KBM-7 (cell line): ENCODE data around the gene ALK.

ENCODE experiments used
- DNase-seq: peaks from one replicate; pipeline ENCODE4 v3.0.0-alpha.2; 2015
- in situ Hi-C: fragments of 300-500 bp; cut with MboI; formaldehyde crosslinking; loops from 2 replicates; pipeline ENCODE4 v1.14.3; 2020; ENCODE audit warnings: low sequenced_read_pairs, low pct_unique_long_range_greater_than_20kb, mixed read lengths

ALK gene

DNA sequence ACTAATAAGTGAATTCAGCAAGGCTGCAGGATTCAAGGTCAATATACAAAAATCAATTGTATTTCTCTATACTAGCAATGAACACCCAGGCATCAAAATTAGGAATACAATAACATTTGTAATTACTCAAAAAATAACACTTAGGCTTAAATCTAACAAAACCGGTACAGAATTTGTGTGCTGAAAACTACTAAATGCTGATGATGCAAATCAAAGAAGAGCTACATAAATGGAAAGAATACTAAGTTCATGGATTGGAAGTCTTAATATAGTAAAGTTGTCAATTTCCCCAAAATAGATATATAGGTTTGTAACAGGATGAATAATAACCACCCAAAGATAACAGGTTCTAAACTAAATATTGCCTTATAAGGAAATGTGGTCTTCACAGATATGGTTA, 286.5 kb downstream of the ALK start:
- in situ Hi-C loops, result no loop called here
- no peak for DNase-seq

DNA sequence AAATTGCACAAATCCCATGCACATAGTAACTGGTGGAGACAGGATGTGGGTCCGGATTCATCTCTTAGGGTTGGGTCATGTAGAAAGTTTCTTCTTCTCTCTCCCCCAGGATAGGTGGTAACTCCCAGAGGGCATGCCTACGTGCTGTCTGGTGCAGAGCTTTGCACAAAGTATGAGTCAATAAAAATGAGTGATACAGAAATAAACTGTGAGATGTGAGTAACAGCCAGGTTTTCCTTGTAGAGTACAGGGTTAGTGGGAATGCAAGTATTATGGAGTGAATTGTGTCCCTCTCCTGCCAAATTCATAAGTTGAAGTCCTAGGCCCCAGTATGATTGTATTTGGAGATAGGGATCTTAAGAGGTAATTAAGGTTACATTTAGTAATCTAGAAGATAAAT, 289.4 kb downstream of the ALK start:
- in situ Hi-C loops, result no loop called here

DNA sequence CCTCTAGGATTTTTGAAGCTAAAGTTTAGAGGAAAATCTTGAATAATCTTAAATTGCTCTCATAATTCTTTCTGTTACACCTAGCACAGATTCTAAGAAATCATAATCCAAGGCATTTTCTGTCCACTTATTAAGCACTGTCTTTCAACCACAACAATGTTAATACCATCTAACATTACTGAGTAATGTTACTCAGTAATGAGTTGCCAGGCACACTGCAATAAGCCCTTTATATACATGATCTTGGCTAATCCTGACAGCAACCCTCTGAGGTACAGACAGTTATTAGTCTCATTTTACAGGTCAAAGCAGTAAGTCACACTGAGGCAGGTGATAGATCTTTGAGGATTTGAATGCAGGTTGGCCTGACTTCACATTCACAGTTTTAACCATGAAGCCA, 291.9 kb downstream of the ALK start:
- DNase-seq, result no peak
- in situ Hi-C loops, result no loop called here

More for the DNA sequence above, 289.4 kb downstream of the ALK start:
- DNase-seq, result no peak

DNA sequence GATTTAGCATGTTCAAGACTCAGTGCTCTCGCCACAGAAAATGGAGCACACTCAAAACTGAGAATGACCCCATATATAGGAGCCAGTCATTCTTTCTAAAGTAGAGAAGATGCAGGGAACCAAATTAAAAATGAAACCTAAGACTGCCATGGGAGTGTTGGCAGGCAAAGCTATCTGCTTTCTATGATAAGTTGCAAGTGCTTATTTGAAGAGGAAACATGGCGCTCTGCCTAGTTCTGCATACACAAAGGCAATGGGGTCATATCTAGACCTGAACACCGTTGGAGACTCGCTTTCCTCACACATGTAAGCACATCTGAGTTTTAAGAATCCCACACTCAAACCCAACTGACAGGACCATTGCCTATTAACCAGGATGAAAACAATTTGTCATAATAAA, 292.5 kb downstream of the ALK start:
- in situ Hi-C loops, result no loop called here
- DNase-seq, result no peak

DNA sequence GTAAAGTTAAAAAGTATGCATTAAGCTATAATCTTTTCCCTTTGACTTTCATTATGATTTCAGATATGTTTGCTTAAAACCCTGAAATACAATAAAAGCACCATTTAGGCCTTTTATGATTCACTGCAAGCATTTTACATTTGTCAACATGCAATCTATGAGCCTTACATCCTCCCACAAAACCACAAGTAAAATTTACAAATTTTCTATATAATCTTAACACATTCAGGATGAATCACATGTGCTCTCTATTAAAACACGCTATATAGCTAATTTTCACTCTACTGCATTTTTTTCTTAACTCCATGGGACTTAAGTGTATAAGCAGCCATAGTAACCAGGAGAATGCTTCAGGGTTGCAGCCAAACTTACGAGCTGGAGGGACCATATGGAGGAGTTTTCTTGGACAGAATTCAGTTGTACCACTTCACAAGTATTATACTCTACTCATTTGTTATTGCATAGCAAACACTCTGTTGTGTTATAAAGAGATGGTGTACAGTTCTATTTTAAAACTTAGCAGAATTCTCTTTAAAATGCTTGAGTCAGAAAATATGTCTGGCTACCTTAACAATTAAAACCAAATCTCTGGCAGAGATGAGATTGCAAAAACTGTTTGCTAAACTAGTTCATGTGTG, 293.2 kb downstream of the ALK start:
- no peak for DNase-seq
- in situ Hi-C loops, result no loop called here

DNA sequence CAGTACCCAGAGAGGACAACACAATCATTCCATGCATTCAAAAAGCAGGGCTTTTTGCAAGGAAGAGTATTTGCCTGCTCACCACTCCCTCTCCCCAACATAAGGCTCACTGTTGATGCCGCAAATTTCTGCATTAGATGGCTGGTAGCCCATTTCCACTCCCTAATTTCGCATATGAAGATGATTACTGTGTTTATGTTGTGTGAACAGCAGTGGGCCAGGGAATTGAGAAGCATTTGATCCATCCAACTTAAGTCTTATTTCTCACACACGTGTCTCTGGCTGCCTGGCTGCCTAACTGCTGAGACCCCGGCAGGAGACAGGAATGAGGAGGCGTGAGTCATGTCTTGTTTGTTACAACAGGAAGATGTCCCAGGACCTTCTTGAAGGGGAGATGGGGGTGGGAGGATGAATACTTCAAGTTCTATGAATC, 294.1 kb downstream of the ALK start:
- in situ Hi-C loops, result no loop called here
- no peak for DNase-seq

DNA sequence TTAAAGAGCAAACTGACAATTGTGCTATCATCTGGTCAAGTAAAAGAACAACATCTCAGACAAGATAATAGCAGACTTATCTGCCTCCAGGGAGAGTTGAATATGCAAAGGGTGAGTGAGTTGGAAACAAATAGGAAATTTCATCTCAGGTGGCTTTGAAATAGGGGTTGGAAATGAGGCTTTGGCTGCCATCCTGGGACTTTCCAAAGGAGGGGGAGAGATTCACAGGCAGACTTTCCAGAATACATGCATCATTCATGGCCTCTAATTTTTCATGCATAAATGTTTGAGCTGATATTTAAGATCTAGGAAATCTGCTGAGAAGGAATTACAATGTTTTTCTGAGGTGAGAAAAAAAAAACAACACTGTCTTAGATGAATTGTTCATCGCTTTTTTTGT, 300.5 kb downstream of the ALK start:
- DNase-seq, result no peak
- in situ Hi-C loops, result no loop called here

DNA sequence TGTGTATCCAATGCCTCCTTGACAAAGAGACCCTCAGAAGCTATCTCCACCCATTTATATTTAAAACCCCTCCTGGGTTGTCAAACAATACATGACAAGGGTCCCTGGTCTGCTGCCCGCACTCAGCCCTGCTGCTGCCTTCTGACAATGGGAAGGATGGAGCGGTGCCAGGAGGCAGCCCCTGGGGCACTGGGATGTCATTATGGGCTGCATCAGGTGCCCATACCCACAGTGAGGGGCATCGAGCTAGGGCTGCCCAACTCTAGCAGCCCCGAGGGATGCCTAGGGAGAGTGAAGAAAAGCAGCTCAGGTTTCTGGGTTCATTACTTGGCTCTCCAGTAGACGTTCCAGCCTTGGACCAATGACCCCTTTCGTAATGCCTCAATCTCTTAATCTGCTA, 301.7 kb downstream of the ALK start:
- no peak for DNase-seq
- in situ Hi-C loops, result no loop called here

DNA sequence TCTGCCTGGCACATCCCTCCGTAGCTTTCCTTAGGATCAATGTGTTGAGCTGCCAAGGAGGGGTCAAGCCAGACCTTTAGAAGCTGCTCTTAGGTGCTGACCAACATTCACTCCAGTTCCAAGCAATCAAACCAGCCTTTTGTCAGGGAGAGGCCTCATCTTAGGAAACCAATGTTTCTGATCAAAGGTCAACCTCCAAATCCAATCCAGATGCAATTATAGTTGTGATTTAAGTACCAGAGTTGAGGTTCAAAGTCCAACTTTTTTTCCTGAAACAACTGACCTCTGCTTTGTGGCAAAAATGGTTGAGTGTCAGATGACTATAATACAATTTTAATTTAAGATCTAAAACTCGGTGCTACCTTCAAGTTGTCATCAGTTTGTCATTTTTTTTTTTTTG, 303.4 kb downstream of the ALK start:
- no peak for DNase-seq
- in situ Hi-C loops, result no loop called here

DNA sequence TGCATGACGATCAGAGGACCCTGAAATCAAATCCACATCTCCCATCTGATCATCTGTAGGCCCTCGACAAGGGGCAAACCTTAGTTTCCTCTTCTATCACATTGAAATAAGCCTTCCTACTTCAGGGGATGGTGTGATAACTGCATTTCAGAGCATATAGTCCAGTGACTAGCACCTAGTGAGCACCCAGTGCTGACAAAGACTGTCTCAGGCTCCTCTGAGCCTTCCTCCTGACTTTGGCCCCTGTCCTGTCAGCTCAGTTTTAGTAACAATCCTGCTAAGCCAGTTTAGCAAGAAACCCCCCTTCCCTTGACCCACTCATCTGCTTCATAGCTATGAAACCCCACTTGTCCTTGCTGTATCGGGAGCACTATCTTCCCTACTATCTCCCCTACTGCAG, 304.0 kb downstream of the ALK start:
- DNase-seq, result no peak
- in situ Hi-C loops, result no loop called here

DNA sequence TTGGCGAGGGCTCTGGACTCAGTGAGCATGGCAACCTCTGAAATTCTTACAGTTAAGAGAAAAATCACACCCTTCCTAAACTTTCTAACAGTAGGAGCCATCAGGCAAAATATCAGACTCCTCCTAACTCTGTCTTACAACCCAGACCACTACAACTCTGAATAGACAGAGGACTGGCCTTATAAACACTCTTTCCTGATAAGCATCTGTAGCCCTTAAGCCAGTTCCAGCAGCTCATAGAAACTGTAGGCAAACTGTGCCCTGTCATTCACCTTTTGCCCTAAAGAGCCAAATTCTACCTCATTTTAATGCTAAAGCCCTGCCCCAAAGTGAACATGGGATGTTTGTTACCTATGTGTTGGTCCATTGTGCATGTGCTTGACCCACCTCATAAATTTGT, 304.8 kb downstream of the ALK start:
- DNase-seq, result no peak
- in situ Hi-C loops, result no loop called here

DNA sequence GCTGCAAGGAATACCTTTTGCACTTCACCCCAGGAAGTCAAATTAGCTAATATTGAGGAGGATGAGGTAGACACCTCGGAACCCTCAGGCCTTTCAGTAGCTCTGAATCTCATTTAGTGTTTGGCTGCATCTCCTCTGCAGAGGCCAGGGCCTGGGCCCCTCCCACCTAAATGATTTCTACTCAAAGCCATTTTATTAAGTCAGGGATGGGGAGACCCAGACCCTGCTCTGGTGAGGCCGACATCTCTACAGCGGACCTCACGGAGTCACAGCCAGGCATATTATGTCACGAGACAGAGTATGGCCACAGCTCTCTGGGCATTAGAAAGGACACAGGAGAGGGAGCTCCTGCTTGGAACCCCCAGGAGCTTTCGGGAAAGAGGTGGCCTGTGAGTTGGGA, 305.5 kb downstream of the ALK start:
- in situ Hi-C loops, result no loop called here
- no peak for DNase-seq

DNA sequence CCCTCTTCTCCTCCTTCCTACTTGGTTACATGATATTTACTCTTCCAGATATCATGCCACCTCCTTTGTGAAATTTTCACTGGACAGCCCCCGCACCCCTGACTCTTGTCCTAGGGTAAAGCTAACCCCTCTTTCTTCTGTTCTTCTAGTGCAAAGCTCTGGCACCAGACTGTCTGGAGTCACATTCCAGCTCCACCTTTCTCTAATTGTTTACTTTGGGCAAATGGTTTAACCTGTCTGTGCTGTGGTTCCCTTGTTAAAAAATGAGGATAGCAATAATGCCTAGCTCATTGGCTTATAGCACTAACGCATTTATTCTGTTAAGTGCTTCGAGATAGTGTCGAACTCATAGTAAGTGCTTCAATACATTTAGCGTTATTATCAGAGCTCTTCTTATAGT, 306.2 kb downstream of the ALK start:
- in situ Hi-C loops, result no loop called here
- DNase-seq, result no peak

DNA sequence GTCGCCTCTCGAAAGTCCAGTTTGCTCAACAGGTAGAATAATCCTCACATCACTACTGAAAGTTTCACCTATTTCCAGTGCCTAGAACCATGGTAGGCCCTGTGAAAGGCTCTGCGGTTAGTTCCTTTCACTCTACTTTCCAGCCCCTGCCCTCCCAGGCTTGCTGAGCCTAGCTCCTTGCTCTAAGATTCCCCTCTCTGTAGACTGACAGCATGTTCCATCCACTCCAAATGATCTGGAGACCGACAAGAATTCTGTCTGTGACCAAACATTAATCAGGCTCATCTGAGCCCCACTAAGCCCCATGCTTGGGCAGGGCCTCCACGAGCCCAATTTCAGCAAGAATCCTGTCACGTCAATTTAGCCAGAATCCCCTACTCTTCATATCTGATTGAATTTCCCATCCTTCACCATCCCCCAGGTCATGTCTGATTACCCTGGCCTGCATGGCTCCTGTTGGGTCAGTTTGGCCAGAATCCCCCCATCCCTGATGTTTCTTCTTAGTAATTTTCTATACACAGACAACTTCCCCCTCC, 307.0 kb downstream of the ALK start:
- no peak for DNase-seq
- in situ Hi-C loops, result no loop called here

DNA sequence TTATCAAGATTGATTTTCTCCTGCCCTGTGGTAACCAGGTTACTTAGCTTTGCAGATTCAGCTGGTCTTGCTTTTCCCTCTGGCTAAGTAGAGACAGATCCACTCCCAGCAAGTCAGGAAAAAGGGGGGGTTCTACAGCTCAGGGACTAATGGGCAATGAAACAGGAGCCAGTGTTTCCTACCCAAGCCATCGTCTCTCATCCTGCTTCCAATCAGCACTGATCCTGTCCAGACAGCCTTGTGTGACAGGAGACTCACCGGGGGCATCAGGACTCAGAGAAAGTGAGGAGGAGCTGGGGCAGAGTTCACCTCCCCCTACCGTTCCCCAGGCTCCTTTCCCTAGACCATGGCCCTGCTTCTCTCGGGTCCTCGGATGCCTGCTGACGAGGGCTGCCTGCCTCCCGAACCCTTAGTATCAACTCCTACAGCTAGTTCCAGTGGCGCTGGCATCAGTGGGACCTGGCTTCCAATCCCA, 307.6 kb downstream of the ALK start:
- in situ Hi-C loops, result no loop called here
- no peak for DNase-seq

DNA sequence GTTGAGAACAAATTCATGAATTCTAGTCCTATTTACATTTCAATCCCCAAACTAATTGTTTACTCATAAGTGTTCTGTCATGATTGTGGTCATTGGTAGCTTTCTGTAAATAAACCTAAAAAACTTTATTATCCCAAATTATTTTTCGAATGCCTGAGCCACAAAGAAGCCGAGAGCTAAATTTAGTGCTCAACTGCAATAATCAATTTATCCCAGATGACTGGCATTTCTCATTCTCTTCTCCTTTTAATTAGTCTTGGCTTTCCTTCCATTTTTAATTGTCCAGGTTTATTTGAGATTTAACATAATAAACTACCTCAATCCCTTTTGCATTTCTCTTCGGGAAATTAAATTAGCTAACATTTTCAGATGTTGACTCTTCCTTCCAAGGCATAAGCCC, 308.3 kb downstream of the ALK start:
- no peak for DNase-seq

DNA sequence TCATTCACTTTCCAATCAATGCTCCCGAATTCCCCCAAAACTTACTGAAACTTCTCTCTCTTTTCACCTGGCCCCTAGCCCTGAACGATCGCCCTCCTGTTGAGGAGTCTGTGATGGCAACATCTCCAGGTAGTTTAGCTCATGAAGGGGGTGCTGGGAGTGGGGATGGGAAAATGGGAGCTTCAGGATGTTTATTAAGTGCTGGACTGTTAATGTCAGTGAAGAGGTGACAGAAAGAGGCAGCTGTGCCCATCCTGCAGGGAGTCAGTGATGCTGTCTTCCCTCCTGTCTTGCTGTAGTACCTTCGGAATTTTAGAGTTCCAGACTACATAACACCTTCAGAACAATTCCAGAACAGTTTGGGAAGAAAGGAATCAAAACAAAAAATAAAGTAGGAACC, 308.8 kb downstream of the ALK start:
- in situ Hi-C loops, result no loop called here
- DNase-seq, result no peak

More for the DNA sequence above, 308.3 kb downstream of the ALK start:
- in situ Hi-C loops, result no loop called here

DNA sequence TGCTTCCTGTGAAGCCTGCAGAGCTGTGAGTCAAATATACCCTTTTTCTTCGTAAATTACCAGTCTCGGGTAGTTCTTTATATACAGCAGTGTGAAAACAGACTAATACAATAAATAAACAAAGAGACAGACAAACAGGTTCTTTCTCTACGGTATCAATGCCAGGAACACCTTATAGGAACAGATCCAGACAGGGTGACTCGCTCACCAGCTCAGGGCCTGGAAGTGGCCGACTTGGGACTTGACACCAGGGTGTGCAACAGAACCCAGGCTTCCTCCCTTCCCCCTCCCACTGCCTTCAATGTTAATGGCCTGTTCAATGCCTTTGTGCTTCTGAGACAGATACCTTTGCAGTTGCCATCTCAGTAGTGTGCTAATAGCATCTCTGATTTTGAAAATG, 309.5 kb downstream of the ALK start:
- in situ Hi-C loops, result no loop called here

DNA sequence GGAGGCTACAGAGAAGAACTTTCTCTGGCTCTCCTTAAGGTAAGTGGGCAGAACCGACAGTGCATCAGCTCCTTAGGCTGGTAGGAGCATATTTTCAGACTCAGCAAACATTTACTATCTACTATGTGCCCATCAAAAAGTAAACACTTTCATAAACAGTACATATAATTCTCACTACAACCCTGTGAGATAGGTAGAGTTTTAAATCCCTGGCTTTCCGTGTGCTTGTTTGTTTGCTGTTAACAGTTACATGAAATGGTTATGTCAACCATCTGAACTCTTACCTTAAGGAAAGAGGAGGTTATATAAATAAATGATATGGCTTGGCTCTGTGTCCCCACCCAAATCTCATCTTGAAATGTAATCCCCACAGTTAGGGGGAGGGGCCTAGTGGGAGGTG, 310.1 kb downstream of the ALK start:
- DNase-seq, result no peak
- in situ Hi-C loops, result no loop called here

More for the DNA sequence above, 309.5 kb downstream of the ALK start:
- DNase-seq, result no peak

DNA sequence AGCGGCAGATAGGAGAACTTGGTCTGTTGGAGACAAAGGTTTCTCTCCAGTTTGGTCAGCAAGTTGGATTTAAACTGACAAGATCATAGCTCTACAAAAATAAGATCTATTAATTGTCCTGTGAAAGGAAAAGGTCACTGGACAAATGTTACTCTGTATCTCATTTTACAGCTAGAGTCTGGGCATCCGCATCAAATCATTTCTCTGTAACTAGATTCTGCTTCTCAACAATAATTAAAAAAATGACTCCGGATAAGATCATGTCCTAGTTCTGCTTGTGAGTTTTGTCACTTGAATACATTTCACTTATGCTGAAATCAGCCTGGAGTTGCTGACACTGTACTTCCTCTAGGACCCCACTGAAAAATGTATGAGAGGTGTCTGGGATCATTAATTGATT, 310.8 kb downstream of the ALK start:
- in situ Hi-C loops, result no loop called here
- DNase-seq, result no peak

DNA sequence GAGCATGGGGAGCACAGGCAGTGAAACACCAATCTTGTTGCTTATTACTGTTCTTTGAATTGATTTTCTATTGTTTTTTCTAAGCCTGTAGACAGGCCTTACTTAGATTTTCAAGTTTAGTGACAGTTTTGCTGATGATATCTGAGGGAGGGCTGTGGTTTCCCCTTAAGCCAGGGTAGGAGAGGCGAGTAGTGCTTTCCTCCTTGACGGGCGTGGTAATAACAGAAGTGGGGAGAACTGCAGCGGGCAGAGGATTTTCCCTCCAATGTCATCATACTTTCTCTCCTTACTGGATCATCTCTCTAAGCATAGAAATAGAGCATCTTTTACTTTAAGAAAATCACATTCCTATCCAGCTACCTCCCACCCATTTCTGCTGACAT, 314.4 kb downstream of the ALK start:
- no peak for DNase-seq
- in situ Hi-C loops, result no loop called here
